Epithelial cell of esophagus (primary cell): ENCODE measurements around the gene ERP27.

Experiments used
- DNase-seq: peaks from one replicate; pipeline ENCODE4 v3.0.0; 2010; ENCODE audit warnings: low read depth
- H3K4me3 ChIP-seq: 2 replicates; pipeline ENCODE4 v1.5.1; 2011; ENCODE audit warnings: mild to moderate bottlenecking, low read length, control low read depth
- CTCF ChIP-seq: IDR thresholded peaks from 2 replicates; pipeline ENCODE4 v1.5.1; 2011; ENCODE audit warnings: low read depth, mild to moderate bottlenecking, low read length, control low read depth, inconsistent platforms; ENCODE audit not compliant: insufficient read depth; ENCODE audit errors: missing control alignments

The ERP27 gene

GRCh38 chr12:14902465-14902864 is 35.9 kb downstream of the ERP27 start:
- no peak overlapping the region for H3K4me3 ChIP-seq
- TF ChIP-seq CTCF, result no peak
- DNase-seq, result no peak

- no peak for DNase-seq
- H3K4me3 ChIP-seq, result no peak overlapping the region
- no peak for TF ChIP-seq CTCF
These were observed 37.1 kb downstream of the ERP27 start for GRCh38 chr12:14901228-14901562.

GRCh38 chr12:14900521-14901227 is 37.7 kb downstream of the ERP27 start:
- DNase-seq, result no peak
- TF ChIP-seq CTCF, result no peak
- no peak overlapping the region for H3K4me3 ChIP-seq

- no peak for TF ChIP-seq CTCF
- H3K4me3 ChIP-seq, result no peak overlapping the region
- peak; percentile 61 for DNase-seq
These were observed 41.7 kb downstream of the ERP27 start for GRCh38 chr12:14896521-14897169.

GRCh38 chr12:14893506-14894250 is 44.7 kb downstream of the ERP27 start:
- H3K4me3 ChIP-seq, result no peak overlapping the region
- no peak for TF ChIP-seq CTCF
- no peak for DNase-seq

- no peak overlapping the region for H3K4me3 ChIP-seq
- peak; percentile 12 for TF ChIP-seq CTCF
- no peak for DNase-seq
These were observed 45.4 kb downstream of the ERP27 start for GRCh38 chr12:14892726-14893505.
